GM20431 (cell line): ENCODE results near the gene TEX51.

Experiments
- in situ Hi-C: fragments of 300-500 bp; cut with MseI, MboI; formaldehyde crosslinking; loops from one replicate; pipeline ENCODE4 v1.15.0; 2020; ENCODE audit warnings: low sequenced_read_pairs; ENCODE audit not compliant: unreplicated experiment

Gene TEX51

GRCh38 chr2:126943612-126944348, 45.1 kb downstream of the TEX51 start:
- in situ Hi-C loops, result no loop called here

- in situ Hi-C loops, result no loop called here
These were observed 46.4 kb downstream of the TEX51 start for GRCh38 chr2:126945118-126945517.

- in situ Hi-C loops, result no loop called here
These were observed 47.8 kb downstream of the TEX51 start for GRCh38 chr2:126946318-126947102.

- in situ Hi-C loops, result no loop called here
These were observed 48.4 kb downstream of the TEX51 start for GRCh38 chr2:126947103-126947429.

- in situ Hi-C loops, result no loop called here
These were observed 51.1 kb downstream of the TEX51 start for GRCh38 chr2:126949775-126950174.

- in situ Hi-C loops, result no loop called here
These were observed 51.8 kb downstream of the TEX51 start for GRCh38 chr2:126950504-126950903.
